G401 (cell line): ENCODE measurements around the gene MCF2L2. TPM values are rescaled to one million over a fixed set of nuclear protein-coding genes. Genes with fewer than 3 reads are reported as not detected.
A peak's percentile ranks its signal among the peaks of the same experiment; 100 is the strongest.
"Not testable (repeated sequence)": the region's sequence is repeated elsewhere in the genome, so short reads cannot be mapped to it uniquely, and the experiment has no call there.

Source experiments
- DNase-seq: peaks from one replicate; pipeline ENCODE4 v3.0.0-alpha.2; 2015; ENCODE audit warnings: low spot score
- in situ Hi-C: cut with HindIII; loops from 2 replicates; pipeline ENCODE4 v1.10.0; 2016; ENCODE audit warnings: low sequenced_read_pairs, mixed read lengths
- total RNA-seq: library from RNA; depleted of rRNA; stranded (reverse); fragments of >200 nt; shearing (Covaris generic); gene quantifications from 2 replicates; pipeline ENCODE4 v1.2.3, GENCODE V29; 2014

The MCF2L2 gene
- total RNA-seq, 1 experiment from 2014 or later, result 2.6 TPM

- in situ Hi-C loops, result no loop called here
These were observed 52.6 kb downstream of the MCF2L2 start for GRCh38 chr3:183375787-183376186.

GRCh38 chr3:183375337-183375736 is 53.1 kb downstream of the MCF2L2 start:
- DNase-seq, result no peak
- in situ Hi-C loops, result no loop called here

More at GRCh38 chr3:183375787-183376186, 52.6 kb downstream of the MCF2L2 start:
- DNase-seq, result no peak

GRCh38 chr3:183372911-183373310 is 55.5 kb downstream of the MCF2L2 start:
- in situ Hi-C loops, result no loop called here

GRCh38 chr3:183371600-183371968 is 56.8 kb downstream of the MCF2L2 start:
- DNase-seq, in situ Hi-C loops: not testable (repeated sequence)

More at GRCh38 chr3:183372911-183373310, 55.5 kb downstream of the MCF2L2 start:
- DNase-seq, result no peak

- in situ Hi-C loops, result no loop called here
- no peak for DNase-seq
These were observed 58.0 kb downstream of the MCF2L2 start for GRCh38 chr3:183370391-183370790.

GRCh38 chr3:183369627-183370026 is 58.8 kb downstream of the MCF2L2 start:
- no peak for DNase-seq
- in situ Hi-C loops, result no loop called here

- in situ Hi-C loops, result no loop called here
- no peak for DNase-seq
These were observed 59.3 kb downstream of the MCF2L2 start for GRCh38 chr3:183369117-183369516.

GRCh38 chr3:183360971-183361624 is 67.3 kb downstream of the MCF2L2 start:
- in situ Hi-C loops, result no loop called here
- no peak for DNase-seq

- in situ Hi-C loops, result no loop called here
- DNase-seq, result no peak
These were observed 69.4 kb downstream of the MCF2L2 start for GRCh38 chr3:183359036-183359435.

GRCh38 chr3:183357564-183358079 is 70.8 kb downstream of the MCF2L2 start:
- in situ Hi-C loops, result no loop called here
- DNase-seq, result no peak

GRCh38 chr3:183356920-183357319 is 71.5 kb downstream of the MCF2L2 start:
- in situ Hi-C loops, result no loop called here

GRCh38 chr3:183354874-183355273 is 73.5 kb downstream of the MCF2L2 start:
- DNase-seq, result no peak
- in situ Hi-C loops, result no loop called here

More at GRCh38 chr3:183356920-183357319, 71.5 kb downstream of the MCF2L2 start:
- no peak for DNase-seq

GRCh38 chr3:183354325-183354831 is 74.0 kb downstream of the MCF2L2 start:
- in situ Hi-C loops, result no loop called here
- no peak for DNase-seq

- in situ Hi-C loops, result no loop called here
- no peak for DNase-seq
These were observed 75.0 kb downstream of the MCF2L2 start for GRCh38 chr3:183353421-183353820.

- no peak for DNase-seq
- in situ Hi-C loops, result no loop called here
These were observed 78.3 kb downstream of the MCF2L2 start for GRCh38 chr3:183350164-183350563.

GRCh38 chr3:183349421-183350157 is 78.8 kb downstream of the MCF2L2 start:
- in situ Hi-C loops, result no loop called here
- DNase-seq, result no peak

GRCh38 chr3:183342824-183343223 is 85.6 kb downstream of the MCF2L2 start:
- DNase-seq, result no peak
- in situ Hi-C loops, result no loop called here

- in situ Hi-C loops, result no loop called here
- DNase-seq, result peak; percentile 50
These were observed 86.7 kb downstream of the MCF2L2 start for GRCh38 chr3:183341545-183342288.

- in situ Hi-C loops, result no loop called here
- no peak for DNase-seq
These were observed 88.2 kb downstream of the MCF2L2 start for GRCh38 chr3:183340222-183340621.
